Measurements from ENCODE around the gene CMSS1. TPM values are rescaled to one million over a fixed set of nuclear protein-coding genes. Genes with fewer than 3 reads are reported as not detected.

The CMSS1 gene
- total and polyA plus RNA-seq, 2 of the 13 experiments (the other 11 are each of a cell fraction or from before 2014, with no cell fraction given): 6.4 to 48.7 TPM

GRCh38 chr3:100076731-100077529 lies 259.3 kb downstream of the CMSS1 start (continued):
- TF ChIP-seq ZNF280D (CRISPR knock-in tag; IDR thresholded peaks at IDR 0.05): peak; percentile 47; the same call in 1 of the 2 replicates
- TF ChIP-seq HIC2 (CRISPR knock-in tag; IDR thresholded peaks at IDR 0.05; ENCODE audit: low read depth): peak; percentile 12; the same call in 1 of the 2 replicates
- TF ChIP-seq ZNF160 (CRISPR knock-in tag; IDR thresholded peaks at IDR 0.05): no peak
- peak; percentile 81 for TF ChIP-seq HDAC1 (CRISPR knock-in tag; IDR thresholded peaks at IDR 0.05)
- peak; percentile 97 for TF ChIP-seq ARID5B (CRISPR knock-in tag; IDR thresholded peaks at IDR 0.05)
- no peak for TF ChIP-seq DR1 (CRISPR knock-in tag; IDR thresholded peaks at IDR 0.05)
- peak; percentile 76; the same call in 1 of the 2 replicates for TF ChIP-seq ATF2 (CRISPR knock-in tag; IDR thresholded peaks at IDR 0.05)
- no peak for TF ChIP-seq KDM5A (IDR thresholded peaks at IDR 0.05; ENCODE audit: borderline replicate concordance, low read length)
- TF ChIP-seq MED8 (CRISPR knock-in tag; IDR thresholded peaks at IDR 0.05; ENCODE audit: insufficient replicate concordance): peak; percentile 80
- 0 out of 2 replicates have a peak, but pooled peaks have one; percentile 37 for TF ChIP-seq ZNF230 (CRISPR knock-in tag; IDR thresholded peaks at IDR 0.05)
- 0 out of 2 replicates have a peak, but pooled peaks have one; percentile 42 for TF ChIP-seq ETV6 (CRISPR knock-in tag; conservative IDR thresholded peaks at IDR 0.05)
- TF ChIP-seq ZNF792 (CRISPR knock-in tag; IDR thresholded peaks at IDR 0.05): peak; percentile 47; the same call in 1 of the 2 replicates
- TF ChIP-seq NRL (CRISPR knock-in tag; IDR thresholded peaks at IDR 0.05; ENCODE audit: borderline replicate concordance): no peak
- peak; percentile 92 for TF ChIP-seq FOXP4 (CRISPR knock-in tag; IDR thresholded peaks at IDR 0.05)
- peak; percentile 97 for TF ChIP-seq NCOA2 (CRISPR knock-in tag; IDR thresholded peaks at IDR 0.05)
- no peak for TF ChIP-seq ZNF577 (CRISPR knock-in tag; IDR thresholded peaks at IDR 0.05; ENCODE audit: borderline replicate concordance, low read depth)

Data from HepG2 (cell line).